Cerebellar nuclear complex (tissue), 1 donor: ENCODE measurements around the gene SCARF2.
"Not testable (repeated sequence)": the region's sequence is repeated elsewhere in the genome, so short reads cannot be mapped to it uniquely, and the experiment has no call there.

Source experiments
- DNase-seq, 2 experiments: peaks; one replicate each; lab custom pipeline; 2025; lab: John Stamatoyannopoulos, UW

The SCARF2 gene

DNA sequence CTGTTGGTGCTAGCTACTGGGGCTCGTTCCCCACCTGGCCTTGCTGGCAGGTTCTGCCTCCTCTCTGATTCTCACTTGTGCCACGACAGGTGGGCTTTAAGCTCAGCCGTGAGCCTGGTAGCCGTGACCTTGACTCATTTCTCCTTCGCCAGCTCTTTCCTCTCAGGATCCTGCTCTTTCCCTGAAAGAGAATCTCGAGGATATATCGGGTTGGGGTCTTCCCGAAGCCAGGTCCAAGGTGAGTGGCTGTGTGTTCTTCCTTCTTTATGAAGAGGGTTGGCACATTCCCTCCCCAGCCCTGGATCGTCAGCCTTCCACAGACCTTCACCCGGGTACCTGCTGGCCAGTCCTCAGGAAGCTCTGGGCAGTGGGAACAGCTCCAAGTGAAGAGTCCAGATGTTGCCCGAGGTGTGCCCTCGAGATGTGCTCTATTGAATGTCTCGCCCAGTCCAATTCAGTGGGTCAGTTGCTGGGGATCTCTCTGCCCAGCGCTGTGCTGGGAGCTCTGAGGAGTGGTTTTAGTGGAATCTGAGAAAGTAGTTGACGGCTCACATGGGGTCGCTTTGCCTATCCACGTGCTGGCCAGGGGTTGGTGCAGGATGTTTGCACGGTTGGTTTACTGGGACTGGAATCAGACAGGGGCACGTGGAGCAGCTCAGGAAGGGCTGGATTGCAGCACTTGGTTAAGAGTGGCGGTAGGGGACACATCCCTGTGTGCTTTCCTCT is 42.3 kb downstream of the SCARF2 start:
- no peak for DNase-seq

DNA sequence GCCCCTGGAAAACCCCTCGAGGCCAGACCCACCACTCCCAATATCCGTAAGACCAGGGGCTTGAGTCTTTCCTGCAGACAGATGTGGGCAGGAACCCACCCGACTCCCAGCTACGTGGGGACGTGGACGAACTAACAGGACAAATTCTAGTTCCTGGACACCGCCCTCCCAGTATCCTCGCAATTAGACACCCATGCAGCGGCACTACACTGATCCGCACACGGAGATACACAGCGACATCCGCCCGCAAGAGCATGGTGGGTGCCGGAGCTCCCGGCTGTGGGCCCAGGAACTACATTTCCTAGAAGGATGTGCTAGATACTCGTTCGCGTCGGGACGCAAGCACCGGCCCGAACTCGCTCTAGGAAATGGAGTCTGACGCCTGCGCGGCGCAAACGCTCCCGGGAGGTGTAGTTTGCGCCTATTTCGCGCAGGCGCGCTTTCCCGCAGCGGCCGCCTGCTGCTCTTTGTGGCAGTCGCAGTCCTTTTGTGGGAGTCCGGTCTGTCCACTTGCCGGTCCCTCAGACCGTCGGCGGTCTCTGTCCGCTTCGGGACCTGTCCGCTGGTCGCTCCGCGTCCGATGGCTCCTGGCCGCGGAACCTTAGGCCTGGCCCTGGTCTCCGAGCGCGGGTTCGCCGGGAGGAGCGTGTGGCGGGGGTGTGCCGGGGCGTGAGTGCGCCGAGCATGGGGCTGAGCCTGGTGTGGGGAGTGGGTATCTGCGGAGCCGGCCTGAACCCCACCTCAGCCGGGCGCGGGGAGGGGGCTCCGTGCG is 43.7 kb downstream of the SCARF2 start, which contains the start of gene ZNF74:
ZNF74 (plus strand) TSS at position 447 of the 772 bp plus-strand sequence. CDS start 478 bp downstream, outside the sequence.
- peak in 1 of 2 experiments; percentile 71 for DNase-seq

DNA sequence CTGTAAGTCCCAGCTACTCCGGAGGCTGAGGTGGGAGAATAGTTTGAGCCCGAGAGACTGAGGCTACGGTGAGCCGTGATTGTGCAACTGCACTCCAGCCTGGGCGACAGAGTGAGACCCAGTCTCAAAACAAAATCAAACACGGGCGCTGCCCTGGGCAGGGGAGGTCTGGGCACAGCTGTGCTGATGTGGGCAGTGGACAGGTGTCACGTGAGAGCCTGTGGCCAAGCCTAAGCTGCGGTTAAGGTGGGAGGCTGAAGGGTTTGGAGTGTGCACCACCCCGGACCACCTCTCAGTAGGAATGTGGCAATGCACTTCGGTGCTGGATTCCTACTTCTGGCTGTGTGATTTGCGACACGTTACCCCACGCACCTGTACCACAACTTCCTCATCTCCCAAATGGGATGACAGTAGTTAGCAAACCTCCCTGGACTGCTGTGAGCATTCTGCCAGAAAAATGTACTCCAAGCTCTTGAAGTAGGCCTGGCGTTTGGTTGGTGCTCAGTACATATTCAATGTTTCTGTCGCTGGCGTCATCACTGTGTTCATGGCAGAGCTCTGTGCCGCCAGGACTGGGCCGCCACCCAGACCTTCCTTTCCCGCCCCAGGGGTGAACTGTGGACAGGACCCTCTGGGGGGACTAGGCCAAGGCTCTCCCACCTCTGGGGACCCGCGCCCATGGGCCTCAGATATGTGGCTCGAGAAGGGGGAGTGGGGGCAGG is 44.5 kb downstream of the SCARF2 start:
- no peak for DNase-seq

DNA sequence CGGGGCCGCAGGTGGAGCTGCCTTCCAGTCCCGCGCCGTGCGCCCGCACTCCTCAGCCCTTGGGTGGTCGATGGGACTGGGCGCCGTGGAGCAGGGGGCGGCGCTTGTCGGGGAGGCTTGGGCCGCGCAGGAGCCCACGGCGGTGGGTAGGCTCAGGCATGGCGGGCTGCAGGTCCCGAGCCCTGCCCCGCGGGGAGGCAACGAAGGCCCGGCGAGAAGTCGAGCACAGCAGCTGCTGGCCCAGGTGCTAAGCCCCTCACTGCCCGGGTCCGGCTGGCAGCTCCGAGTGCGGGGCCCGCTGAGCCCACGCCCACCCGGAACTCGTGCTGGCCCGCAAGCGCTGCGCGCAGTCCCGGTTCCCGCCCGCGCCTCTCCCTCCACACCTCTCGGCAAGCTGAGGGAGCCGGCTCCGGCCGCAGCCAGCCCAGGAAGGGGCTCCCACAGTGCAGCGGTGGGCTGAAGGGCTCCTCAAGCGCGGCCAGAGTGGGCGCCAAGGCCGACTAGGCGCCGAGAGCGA is 45.2 kb downstream of the SCARF2 start:
- DNase-seq: not testable (repeated sequence)

DNA sequence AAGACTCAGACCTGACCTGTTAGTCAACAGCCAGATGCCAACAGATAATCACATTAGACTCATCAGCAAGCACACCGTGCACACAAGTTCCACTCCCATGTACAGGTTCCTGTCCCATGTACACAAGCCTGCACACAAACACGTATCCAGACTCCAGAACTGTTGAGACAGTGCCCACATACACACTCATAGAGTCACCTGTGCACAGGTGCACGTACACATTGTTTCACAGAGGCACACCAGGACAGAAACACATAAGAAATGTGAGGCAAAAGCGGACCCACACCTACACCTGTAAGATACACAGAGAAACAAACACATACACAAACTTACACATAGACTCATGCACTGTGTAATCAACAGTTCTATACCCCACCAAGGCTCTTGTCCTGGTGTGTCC is 46.4 kb downstream of the SCARF2 start:
- DNase-seq: no peak

DNA sequence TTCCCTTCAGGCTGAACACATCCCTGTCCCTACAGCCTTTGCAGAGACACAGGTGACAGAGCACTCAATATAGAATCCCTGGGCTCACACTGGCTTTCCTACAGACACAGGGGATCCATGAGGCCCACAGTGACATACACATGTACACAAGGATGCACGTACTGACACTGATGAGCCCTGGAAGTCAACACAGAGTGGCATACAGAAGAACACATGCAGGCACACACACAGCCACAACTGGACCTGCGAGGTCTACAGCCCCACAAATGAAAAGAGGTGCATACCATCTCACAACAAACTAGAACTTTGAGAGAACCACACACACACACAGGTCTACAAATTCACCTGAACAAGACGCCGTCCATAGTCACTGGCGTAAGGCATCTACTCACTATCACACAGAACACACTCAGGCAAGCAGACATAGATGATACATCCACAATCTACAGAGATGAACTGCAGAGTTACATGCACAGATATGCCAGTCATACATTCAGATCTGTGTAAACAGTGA is 47.2 kb downstream of the SCARF2 start:
- DNase-seq: no peak

DNA sequence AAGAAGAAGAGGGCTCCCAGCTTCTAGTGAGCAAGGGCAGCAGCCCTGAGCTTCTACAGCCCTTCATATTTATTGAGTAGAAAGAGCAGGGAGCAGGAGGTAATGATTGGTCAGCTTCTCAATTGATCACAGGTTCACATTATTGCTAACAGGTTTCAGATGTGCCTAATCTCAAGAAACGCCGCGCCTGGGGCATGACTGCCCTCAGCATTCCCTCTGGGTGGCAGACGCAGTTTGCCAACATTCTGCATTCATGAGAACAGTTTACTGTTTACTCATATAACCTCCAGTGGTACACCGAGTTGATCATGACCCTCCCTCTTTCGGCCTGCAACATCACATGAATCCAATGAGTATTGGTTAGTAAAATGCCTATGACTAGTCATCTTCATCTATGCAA is 48.3 kb downstream of the SCARF2 start:
- no peak for DNase-seq

DNA sequence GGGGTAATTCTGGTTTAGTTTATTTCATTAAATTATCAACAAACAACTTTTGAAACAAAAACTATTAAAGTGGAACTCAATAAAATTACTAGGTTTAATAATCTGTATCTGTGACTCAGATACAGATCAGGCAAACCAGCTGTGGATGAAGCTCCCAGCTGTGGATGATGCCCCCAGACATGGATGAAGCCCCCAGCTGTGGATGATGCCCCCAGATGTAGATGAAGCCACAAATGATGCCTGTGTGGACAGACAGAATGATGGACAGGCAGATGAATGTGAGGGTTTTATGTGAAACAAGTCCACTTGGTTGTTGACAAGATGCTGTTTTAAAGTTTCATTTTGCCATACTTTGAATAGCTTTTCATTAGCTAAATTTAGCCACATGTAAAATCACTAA is 49.4 kb downstream of the SCARF2 start:
- DNase-seq: no peak

DNA sequence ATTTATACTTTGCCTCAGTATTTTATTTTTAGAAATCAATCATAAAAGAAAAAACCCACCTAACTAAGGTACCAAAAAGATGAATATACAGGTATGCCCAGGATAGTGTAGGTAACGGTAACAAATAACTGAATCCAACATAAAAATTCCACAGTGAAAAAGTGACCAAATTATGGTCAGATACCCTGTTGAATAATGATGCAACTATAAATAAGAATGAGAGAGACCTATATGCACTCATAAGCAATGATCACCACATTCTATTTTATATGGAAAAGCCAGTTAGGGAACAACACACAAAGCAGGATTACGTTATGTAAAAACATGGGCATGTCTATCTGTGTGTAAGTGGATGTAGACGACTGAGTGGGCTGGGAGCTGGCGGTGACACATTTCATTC is 50.7 kb downstream of the SCARF2 start:
- no peak for DNase-seq

DNA sequence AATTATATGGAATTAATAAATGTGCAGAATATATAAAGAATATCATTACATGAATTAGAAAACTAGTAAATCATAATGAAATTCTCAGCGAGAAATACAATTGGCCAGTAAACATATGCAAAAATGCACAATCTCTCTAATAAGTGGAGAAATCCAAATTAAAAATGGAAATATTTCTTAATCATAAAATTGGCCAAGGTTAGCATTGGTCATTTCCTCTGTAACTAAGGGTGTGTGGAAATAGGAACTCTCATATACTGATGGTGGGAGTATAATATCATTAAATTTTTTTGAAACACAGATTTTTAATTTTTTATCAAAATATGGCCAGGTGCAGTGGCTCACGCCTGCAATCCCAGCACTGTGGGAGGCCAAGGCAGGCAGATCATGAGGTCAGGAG is 51.3 kb downstream of the SCARF2 start:
- no peak for DNase-seq

DNA sequence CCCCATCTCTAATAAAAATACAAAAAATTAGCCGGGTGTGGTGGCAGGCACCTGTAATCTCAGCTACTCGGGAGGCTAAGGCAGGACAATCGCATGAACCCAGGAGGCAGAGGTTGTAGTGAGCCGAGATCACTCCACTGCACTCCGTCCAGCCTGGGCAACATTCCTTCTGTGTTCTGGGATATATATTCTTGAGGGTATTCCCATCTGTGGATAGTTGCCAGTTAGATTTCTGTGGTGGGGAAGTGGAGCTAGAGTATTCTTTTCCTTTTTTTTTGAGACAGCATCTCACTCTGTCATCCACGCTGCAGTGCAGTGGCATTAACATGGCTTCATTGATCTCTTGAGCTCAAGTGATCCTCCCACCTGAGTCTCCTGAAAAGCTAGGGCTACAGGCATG is 52.8 kb downstream of the SCARF2 start:
- no peak for DNase-seq

DNA sequence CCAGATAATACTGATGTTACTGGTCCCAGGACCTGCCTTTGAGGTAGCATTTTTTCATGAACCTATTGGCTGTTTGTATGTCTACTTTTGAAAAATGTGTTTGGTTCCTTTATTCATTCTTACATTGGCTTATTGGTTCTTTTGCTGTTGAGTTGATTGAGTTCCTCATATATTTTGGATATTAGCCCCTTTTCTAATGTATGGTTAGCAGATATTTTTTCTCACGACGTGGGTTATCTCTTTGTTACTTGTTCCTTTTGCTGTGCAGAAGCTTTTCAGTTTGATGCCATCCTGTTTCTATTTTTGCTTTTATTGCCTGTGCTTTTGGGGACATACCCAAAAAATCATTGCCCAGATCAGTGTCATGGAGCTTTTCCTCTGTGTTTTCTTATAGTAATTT is 53.5 kb downstream of the SCARF2 start:
- no peak for DNase-seq

DNA sequence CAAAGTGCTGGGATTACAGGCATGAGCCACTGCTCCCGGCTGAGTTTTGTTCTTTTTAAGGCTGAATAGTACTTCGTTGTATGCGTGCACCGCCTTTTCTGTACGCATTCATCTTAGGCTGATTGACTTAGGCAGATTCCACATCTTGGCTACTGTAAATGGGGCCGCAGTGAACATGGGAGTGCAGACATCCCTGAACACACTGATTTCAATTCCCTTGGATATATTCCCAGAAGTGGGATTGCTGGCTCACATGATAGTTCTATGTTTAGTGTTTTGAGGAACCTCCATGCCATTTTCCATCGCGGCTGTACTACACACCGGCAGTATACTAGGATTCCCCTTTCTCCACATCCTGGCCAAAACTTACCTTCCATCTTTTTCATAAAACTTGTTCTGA is 54.1 kb downstream of the SCARF2 start:
- DNase-seq: no peak

DNA sequence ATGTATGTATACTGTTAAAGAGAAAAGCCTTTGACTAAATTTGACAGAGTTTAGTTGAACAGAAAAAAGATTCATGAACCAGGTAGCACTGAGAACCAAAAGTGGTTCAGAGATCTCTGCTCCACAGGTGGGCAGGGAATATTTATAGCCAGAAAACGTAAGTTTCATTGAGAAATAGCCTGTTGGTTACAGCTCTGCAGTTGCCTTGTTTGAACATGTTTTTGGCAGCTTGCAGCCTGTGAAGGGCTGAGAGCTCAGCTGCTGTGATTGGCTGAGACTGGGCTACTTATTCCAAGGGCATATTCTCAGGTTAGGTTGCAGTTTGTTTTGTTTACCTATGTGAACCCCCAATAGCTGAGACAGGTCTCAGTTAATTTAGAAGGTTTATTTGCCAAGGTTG is 57.1 kb downstream of the SCARF2 start:
- no peak for DNase-seq

DNA sequence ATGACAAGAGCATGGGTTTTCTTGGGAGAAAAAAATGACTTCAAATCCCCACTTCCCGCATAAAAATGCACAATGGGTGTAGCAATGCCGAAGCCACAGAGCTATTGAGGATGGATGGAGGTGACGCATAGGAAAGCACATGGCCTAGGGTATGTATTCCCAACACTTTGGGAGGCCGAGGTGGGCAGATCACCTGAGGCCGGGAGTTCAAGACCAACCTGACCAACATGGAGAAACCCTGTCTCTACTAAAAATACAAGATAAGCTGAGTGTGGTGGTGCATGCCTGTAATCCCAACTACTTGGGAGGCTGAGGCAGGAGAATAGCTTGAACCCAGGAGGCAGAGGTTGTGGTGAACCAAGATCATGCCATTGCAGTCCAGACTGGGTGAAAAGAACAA is 58.9 kb downstream of the SCARF2 start:
- DNase-seq: not testable (repeated sequence)

DNA sequence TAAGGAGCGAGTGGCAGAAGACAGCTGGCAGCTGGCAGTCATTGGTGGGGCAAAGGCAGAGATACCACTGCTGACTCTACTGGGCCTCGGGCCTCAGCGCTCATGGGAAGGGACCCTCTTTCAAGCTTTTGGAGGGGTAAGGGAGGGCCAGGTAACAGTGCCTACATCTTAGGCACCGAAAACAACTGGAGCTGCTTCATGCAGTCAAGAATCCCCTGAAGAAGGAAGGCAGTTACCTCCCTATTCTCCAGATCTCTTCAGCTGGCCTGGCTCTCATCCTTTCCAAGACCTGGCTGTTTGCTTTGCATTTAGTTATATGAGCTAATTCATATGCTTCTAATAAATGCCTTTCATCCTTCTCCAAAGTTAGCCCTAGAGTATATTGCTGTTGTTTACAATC is 59.5 kb downstream of the SCARF2 start:
- no peak for DNase-seq

DNA sequence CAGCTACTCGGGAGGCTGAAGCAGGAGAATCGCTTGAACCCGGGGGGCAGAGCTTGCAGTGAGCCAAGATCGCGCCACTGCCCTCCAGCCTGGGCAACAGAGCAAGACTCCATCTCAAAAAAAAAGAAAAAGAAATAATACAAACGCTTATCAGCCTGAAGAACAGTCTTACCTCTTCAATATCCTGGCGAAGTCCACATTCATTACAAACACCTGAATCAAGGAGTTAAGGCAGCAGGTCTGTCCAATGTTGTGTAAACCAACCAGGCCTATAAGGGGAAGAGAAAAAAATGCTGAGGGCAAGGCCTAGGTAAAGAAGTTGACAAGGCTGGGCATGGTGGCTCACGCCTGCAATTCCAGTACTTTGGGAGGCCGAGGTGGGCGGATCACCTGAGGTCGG is 60.6 kb downstream of the SCARF2 start:
- not testable (repeated sequence) for DNase-seq

DNA sequence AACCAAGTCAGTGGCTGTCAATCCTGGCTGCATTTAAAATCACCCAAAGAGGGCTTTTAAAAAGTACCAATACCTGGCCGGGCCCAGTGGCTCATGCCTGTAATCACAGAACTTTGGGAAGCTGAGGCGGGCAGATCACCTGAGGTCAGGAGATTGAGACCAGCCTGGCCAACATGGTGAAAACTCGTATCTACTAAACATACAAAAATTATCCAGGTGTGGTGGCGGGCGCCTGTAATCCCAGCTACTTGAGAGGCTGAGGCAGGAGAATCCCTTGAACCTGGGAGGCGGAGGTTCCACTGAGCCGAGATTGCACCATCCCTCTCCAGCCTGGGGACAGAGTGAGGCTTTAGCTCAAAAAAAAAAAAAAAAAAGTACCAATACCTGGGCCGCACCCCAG is 61.3 kb downstream of the SCARF2 start:
- DNase-seq: not testable (repeated sequence)
